IMR-90 (cell line): ENCODE results near the gene CRYBG2. TPM values are rescaled to one million over a fixed set of nuclear protein-coding genes. Genes with fewer than 3 reads are reported as not detected.
A peak's percentile ranks its signal among the peaks of the same experiment; 100 is the strongest.

Experiments used
- ATAC-seq: fragments of 200-7000 bp; cut with Tn5 transposase; 2 replicates; pipeline ENCODE4 v1.9.1; 2020; ENCODE audit warnings: low read depth, mild to moderate bottlenecking, moderate library complexity
- BruUV-seq: library from RNA; stranded (reverse); fragments of 400-500 nt; replicated peaks from 2 replicates; lab custom pipeline; 2021; lab: Mats Ljungman, UMichigan
- CTCF ChIA-PET: fragments of 300-600 bp; formaldehyde crosslinking; extraction: SDS; loops from one replicate; lab custom pipeline; 2021; ENCODE audit warnings: antibody characterized with exemption; lab: Yijun Ruan, JAX
- POLR2A ChIA-PET: fragments of 300-600 bp; sonication (Branson Sonifier 250); formaldehyde crosslinking; loops from one replicate; lab custom pipeline; 2022; ENCODE audit warnings: antibody characterized with exemption; ENCODE audit not compliant: unreplicated experiment; lab: Charles Lee
- DNase-seq: peaks from one replicate; pipeline ENCODE4 v3.0.0; 2013
- H2AFZ ChIP-seq: replicated peaks from 2 replicates; pipeline ENCODE3; 2013; ENCODE audit warnings: low read length, mild to moderate bottlenecking; ENCODE audit not compliant: poor library complexity
- H2AK5ac ChIP-seq: 2 replicates; pipeline ENCODE4 v1.6.1; 2013; ENCODE audit warnings: low read depth, low read length, inconsistent platforms
- H2AK9ac ChIP-seq: replicated peaks from 2 replicates; pipeline ENCODE3; 2013; ENCODE audit warnings: mild to moderate bottlenecking, low read depth, low read length, moderate library complexity; ENCODE audit not compliant: poor library complexity
- H2BK120ac ChIP-seq: 2 replicates; pipeline ENCODE4 v1.6.1; 2013; ENCODE audit warnings: low read depth, low read length, inconsistent platforms
- H2BK15ac ChIP-seq: 3 replicates; pipeline ENCODE4 v1.6.1; 2013; ENCODE audit warnings: low read depth, low read length, inconsistent platforms
- H2BK20ac ChIP-seq: 2 replicates; pipeline ENCODE4 v1.6.1; 2013; ENCODE audit warnings: low read depth, mild to moderate bottlenecking, inconsistent platforms, low read length, moderate library complexity
- H2BK5ac ChIP-seq: 2 replicates; pipeline ENCODE4 v1.6.1; 2013; ENCODE audit warnings: mild to moderate bottlenecking, low read depth, low read length, inconsistent platforms; ENCODE audit not compliant: poor library complexity, severe bottlenecking
- H3K14ac ChIP-seq: replicated peaks from 2 replicates; pipeline ENCODE4 v1.6.1; 2013; ENCODE audit warnings: low read depth, low read length, inconsistent platforms
- H3K18ac ChIP-seq: 2 replicates; pipeline ENCODE4 v1.6.1; 2013; ENCODE audit warnings: low read depth, low read length, control low read depth
- H3K23ac ChIP-seq: 2 replicates; pipeline ENCODE4 v1.6.1; 2013; ENCODE audit warnings: low read depth, low read length, inconsistent platforms
- H3K27ac ChIP-seq: 2 replicates; pipeline ENCODE4 v1.5.1; 2013; ENCODE audit warnings: mild to moderate bottlenecking, control low read depth, low read length; ENCODE audit not compliant: insufficient read depth
- H3K27me3 ChIP-seq: 2 replicates; pipeline ENCODE4 v1.6.1; 2013; ENCODE audit warnings: low read length; ENCODE audit not compliant: control insufficient read depth, insufficient read depth
- H3K36me3 ChIP-seq: 2 replicates; pipeline ENCODE4 v1.6.1; 2013; ENCODE audit warnings: low read length, mixed read lengths; ENCODE audit not compliant: control insufficient read depth, insufficient read depth
- H3K4ac ChIP-seq: 2 replicates; pipeline ENCODE4 v1.6.1; 2013; ENCODE audit warnings: low read depth, low read length, inconsistent platforms
- H3K4me1 ChIP-seq: 2 replicates; pipeline ENCODE4 v1.6.1; 2013; ENCODE audit warnings: low read length, mixed read lengths; ENCODE audit not compliant: control insufficient read depth, insufficient read depth
- H3K4me2 ChIP-seq: 2 replicates; pipeline ENCODE4 v1.6.1; 2013; ENCODE audit warnings: low read depth, mild to moderate bottlenecking, control low read depth, low read length, moderate library complexity
- H3K4me3 ChIP-seq: 2 replicates; pipeline ENCODE4 v1.5.1; 2013; ENCODE audit warnings: low read depth, mild to moderate bottlenecking, control low read depth, low read length, moderate library complexity; ENCODE audit not compliant: insufficient read depth
- H3K56ac ChIP-seq: 2 replicates; pipeline ENCODE4 v1.6.1; 2013; ENCODE audit warnings: low read length, inconsistent platforms; ENCODE audit not compliant: insufficient read depth; ENCODE audit errors: extremely low read depth
- H3K79me1 ChIP-seq, 2 experiments: 2 replicates each; pipeline ENCODE4 v1.6.1; 2013; ENCODE audit warnings: low read length in 2 of 2, inconsistent platforms in 1 of 2, low read depth in 1 of 2
- H3K9ac ChIP-seq: 2 replicates; pipeline ENCODE4 v1.6.1; 2013; ENCODE audit warnings: low read depth, low read length, control low read depth
- H3K9me1 ChIP-seq: 2 replicates; pipeline ENCODE4 v1.6.1; 2013; ENCODE audit warnings: low read length, inconsistent platforms; ENCODE audit not compliant: insufficient read depth
- H3K9me3 ChIP-seq: 2 replicates; pipeline ENCODE4 v1.6.1; 2013; ENCODE audit warnings: low read length; ENCODE audit not compliant: control insufficient read depth, insufficient read depth
- H4K20me1 ChIP-seq: 2 replicates; pipeline ENCODE4 v1.6.1; 2013; ENCODE audit warnings: low read length, inconsistent platforms; ENCODE audit not compliant: insufficient read depth
- H4K5ac ChIP-seq: 2 replicates; pipeline ENCODE4 v1.6.1; 2013; ENCODE audit warnings: mild to moderate bottlenecking, low read depth, low read length, control low read depth
- H4K8ac ChIP-seq, 2 experiments: 2 replicates each; pipeline ENCODE4 v1.6.1; 2013; ENCODE audit warnings: low read depth in 2 of 2, low read length in 2 of 2, control low read depth in 1 of 2, inconsistent platforms in 1 of 2
- H4K91ac ChIP-seq: 2 replicates; pipeline ENCODE4 v1.6.1; 2013; ENCODE audit warnings: low read depth, low read length, inconsistent platforms; ENCODE audit not compliant: insufficient read depth
- BHLHE40 ChIP-seq: fragments of 150-350 bp; IDR thresholded peaks from 2 replicates; pipeline ENCODE4 v1.6.1; 2016; ENCODE audit warnings: mild to moderate bottlenecking, low read depth, low read length
- CEBPB ChIP-seq: IDR thresholded peaks from 2 replicates; pipeline ENCODE4 v1.6.1; 2012; ENCODE audit warnings: low read depth, low read length, improper control_type of control experiment
- CHD1 ChIP-seq: IDR thresholded peaks from 2 replicates; pipeline ENCODE4 v1.6.1; 2012; ENCODE audit warnings: low read depth, low read length, improper control_type of control experiment
- ELK1 ChIP-seq: fragments of 150-350 bp; IDR thresholded peaks from 2 replicates; pipeline ENCODE4 v1.6.1; 2016; ENCODE audit warnings: low read depth, mild to moderate bottlenecking, low read length, moderate library complexity, borderline replicate concordance
- FOS ChIP-seq: fragments of 150-350 bp; IDR thresholded peaks from 2 replicates; pipeline ENCODE4 v1.6.1; 2016; ENCODE audit warnings: low read depth, low read length
- MAZ ChIP-seq: IDR thresholded peaks from 2 replicates; pipeline ENCODE4 v1.6.1; 2012; ENCODE audit warnings: low read depth, mild to moderate bottlenecking, low read length, improper control_type of control experiment, moderate library complexity, borderline replicate concordance
- MXI1 ChIP-seq: IDR thresholded peaks from 2 replicates; pipeline ENCODE4 v1.6.1; 2012; ENCODE audit warnings: low read depth, mild to moderate bottlenecking, low read length, moderate library complexity, borderline replicate concordance
- NFE2L2 ChIP-seq: fragments of 150-350 bp; IDR thresholded peaks from 2 replicates; pipeline ENCODE4 v1.6.1; 2016; ENCODE audit warnings: low read depth, mild to moderate bottlenecking, low read length
- POLR2A ChIP-seq: IDR thresholded peaks from 2 replicates; pipeline ENCODE4 v1.6.1; 2012; ENCODE audit warnings: mild to moderate bottlenecking, low read depth, low read length
- RFX5 ChIP-seq: IDR thresholded peaks from 2 replicates; pipeline ENCODE4 v1.8.0; 2012; ENCODE audit warnings: low read depth, mild to moderate bottlenecking, low read length, moderate library complexity
- WGBS, 2 experiments: methylation state at CpG; one replicate each; pipeline versions ENCODE4 v1.1.5 to v1.1.7; 2013; ENCODE audit warnings: missing lambda C conversion rate in 2 of 2; ENCODE audit not compliant: insufficient read length in 1 of 2; ENCODE audit errors: extremely low coverage in 2 of 2; 5-methylcytosine and 5-hydroxymethylcytosine counted together
- dilution Hi-C: fragments of 300-500 bp; cut with HindIII; formaldehyde crosslinking; loops from one replicate; pipeline ENCODE4 v1.14.3; 2018; ENCODE audit warnings: low sequenced_read_pairs; ENCODE audit not compliant: unreplicated experiment
- in situ Hi-C: fragments of 300-500 bp; cut with MboI; formaldehyde crosslinking; loops from 3 replicates; pipeline ENCODE4 v1.14.3; 2019; ENCODE audit warnings: low sequenced_read_pairs, inconsistent platforms, mixed read lengths
- intact Hi-C: fragments of 100-400 bp; cut with micrococcal nuclease; formaldehyde crosslinking; loops from 2 replicates; pipeline ENCODE4 v1.10.0; 2022
- polyA plus RNA-seq, 3 experiments: library from polyadenylated mRNA; depleted of rRNA; stranded (reverse); fragments of >200 nt; gene quantifications; 2 replicates each; pipeline ENCODE4 v1.2.3, GENCODE V29; 2012; ENCODE audit warnings: low replicate concordance in 1 of 3
- total RNA-seq: library from RNA; depleted of rRNA; stranded (reverse); fragments of >200 nt; gene quantifications from 2 replicates; pipeline ENCODE4 v1.2.3, GENCODE V29; 2012

The CRYBG2 gene
- total and polyA plus RNA-seq, 2 of the 4 experiments (the other 2 are of a cell fraction), result not detected

DNA sequence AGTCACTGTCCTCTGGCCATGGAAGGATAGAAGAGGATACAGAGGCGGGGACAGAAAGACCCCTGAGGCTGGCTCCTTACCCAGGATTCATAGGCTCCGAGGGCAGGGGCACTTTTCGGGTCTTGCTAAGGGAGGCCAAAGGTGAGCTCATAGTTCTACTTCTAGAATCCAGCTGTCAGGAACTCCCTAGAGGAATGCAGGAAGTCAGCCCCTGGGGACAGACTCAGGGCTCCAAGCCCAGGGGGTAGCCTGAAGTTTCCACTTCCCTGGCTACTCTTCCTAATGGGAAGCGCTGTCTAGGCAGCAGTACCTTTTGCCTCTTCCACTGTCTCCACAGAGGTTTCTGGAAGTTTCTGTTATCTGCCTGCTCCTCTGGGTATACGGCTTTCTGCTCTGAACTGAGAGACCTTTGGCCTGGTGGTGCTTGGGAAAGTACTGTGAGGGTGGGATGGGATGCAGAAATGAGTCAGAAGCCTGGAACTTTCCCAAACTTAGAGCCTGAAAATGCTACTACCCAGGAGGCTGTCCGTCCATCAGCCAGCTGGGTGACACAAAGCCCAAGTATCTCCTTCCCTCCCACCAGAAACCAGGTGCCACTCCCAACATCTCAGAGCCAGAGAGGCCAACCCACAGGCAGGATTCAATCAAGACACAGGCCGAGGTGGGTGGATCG, 51.1 kb downstream of the CRYBG2 start:
- no TSS peak for BruUV-seq
- Histone ChIP-seq H2BK5ac (peak overlapping the region; percentile 42), H3K27ac (peak overlapping the region; percentile 42), H3K79me1 (peaks cover 12 to 48% of the 10 kb centered on the region in 2 experiments; a peak in 3 of 4 replicates), H3K56ac (peak overlapping the region; percentile 5), H4K8ac (peak overlapping the region; percentile 45 to 91), H3K4me3 (no peak overlapping the region), H2BK15ac (peak overlapping the region; percentile 1; the same call in 1 of the 3 replicates), H2AK9ac (peak overlapping the region; percentile 68), H2BK120ac (peak overlapping the region; percentile 92), H3K36me3 (no peaks in the 10 kb centered on the region), H3K18ac (peak overlapping the region; percentile 33; the same call in 1 of the 2 replicates), H3K4ac (peak overlapping the region; percentile 86), H2AK5ac (peak overlapping the region; percentile 78), H4K5ac (peak overlapping the region; percentile 23; the same call in 1 of the 2 replicates), H4K91ac (peak overlapping the region; percentile 87), H3K4me1 (peaks cover 17% of the 10 kb centered on the region), H3K9me3 (no peaks in the 10 kb centered on the region), H4K20me1 (no peaks in the 10 kb centered on the region), H3K14ac (peak overlapping the region; percentile 81), H2AFZ (peak overlapping the region; percentile 93), H3K9ac (no peak overlapping the region), H3K27me3 (no peaks in the 10 kb centered on the region), H2BK20ac (peak overlapping the region; percentile 82), H3K9me1 (peaks cover 25% of the 10 kb centered on the region), H3K23ac (peak overlapping the region; percentile 89; the same call in 1 of the 2 replicates), H3K4me2 (0 out of 2 replicates have a peak overlapping the region, but pooled peaks have one; percentile 2)
- intact Hi-C loops, result no loop called here
- ChIA-PET POLR2A (no interaction called here), CTCF (no interaction called here)
- TF ChIP-seq CHD1 (no peak), FOS (peak; percentile 54; the same call in 1 of the 2 replicates), CEBPB (no peak), BHLHE40 (no peak), MXI1 (no peak), MAZ (peak; percentile 19; the same call in 1 of the 2 replicates), ELK1 (no peak), POLR2A (no peak), RFX5 (no peak), NFE2L2 (no peak)
- in situ Hi-C loops, result no loop called here
- ATAC-seq, result peak; percentile 31
- dilution Hi-C loops, result no loop called here
- DNase-seq, result peak; percentile 88
- WGBS, 2 experiments, result no CpG with 5 or more reads among the region's 8 CpGs
